Stimulated activated naive B cell treated with anti-CD40 and anti-IgM and Interleukin-4, amounts not matched to agents 10 μg/mL and 1 μg/mL and 100 μg/mL, for 72 hours (primary cell): ENCODE data around the gene PHPT1.
"Not testable (repeated sequence)": the region's sequence is repeated elsewhere in the genome, so short reads cannot be mapped to it uniquely, and the experiment has no call there.

Experiments
- ATAC-seq, 2 donors: fragments of 150-1000 bp; cut with Tn5 transposase; replicated peaks; 2 replicates each; pipeline ENCODE4 v1.10.0; 2021; ENCODE audit warnings: moderate library complexity in 1 of 2
- DNase-seq: peaks from one replicate; pipeline ENCODE4 v3.0.0; 2021
- H3K27ac Mint-ChIP-seq: one replicate; pipeline ENCODE4 v1.8.0; 2022; ENCODE audit warnings: mild to moderate bottlenecking, mixed read lengths
- H3K27me3 Mint-ChIP-seq, 2 donors: one replicate each; pipeline ENCODE4 v1.8.0; 2022; ENCODE audit warnings: mixed read lengths in 2 of 2
- H3K36me3 Mint-ChIP-seq, 2 donors: one replicate each; pipeline ENCODE4 v1.8.0; 2022; ENCODE audit warnings: mixed read lengths in 2 of 2, mild to moderate bottlenecking in 1 of 2
- H3K4me1 Mint-ChIP-seq, 2 donors: one replicate each; pipeline ENCODE4 v1.8.0; 2022; ENCODE audit warnings: mixed read lengths in 2 of 2, mild to moderate bottlenecking in 1 of 2
- H3K4me3 Mint-ChIP-seq, 2 donors: one replicate each; pipeline ENCODE4 v1.8.0; 2022; ENCODE audit warnings: mild to moderate bottlenecking in 2 of 2, mixed read lengths in 2 of 2, moderate library complexity in 1 of 2
- H3K9me3 Mint-ChIP-seq, 2 donors: one replicate each; pipeline ENCODE4 v1.8.0; 2022; ENCODE audit warnings: mixed read lengths in 2 of 2, mild to moderate bottlenecking in 1 of 2

Gene PHPT1

GRCh38 chr9:136828474-136829140 lies 20.6 kb upstream of the PHPT1 start:
- ATAC-seq = no peak
- Mint-ChIP-seq H3K27me3 (no peaks in the 10 kb centered on the region), H3K27ac (peak overlapping the region; percentile 47), H3K9me3 (no peaks in the 10 kb centered on the region), H3K36me3 (peaks cover 45 to 47% of the 10 kb centered on the region in 2 donors), H3K4me1 (no peaks in the 10 kb centered on the region), H3K4me3 (no peak overlapping the region)
- DNase-seq = no peak

- ATAC-seq (no peak), DNase-seq (no peak)
- no peak overlapping the region for H3K4me3 Mint-ChIP-seq
- H3K27me3 Mint-ChIP-seq = no peaks in the 10 kb centered on the region
- no peaks in the 10 kb centered on the region for H3K9me3 Mint-ChIP-seq
- H3K4me1 Mint-ChIP-seq = no peaks in the 10 kb centered on the region
- H3K36me3 Mint-ChIP-seq = peaks cover 41 to 49% of the 10 kb centered on the region in 2 donors
- peak overlapping the region; percentile 47 for H3K27ac Mint-ChIP-seq
Observed at GRCh38 chr9:136829412-136829811, 19.8 kb upstream of the PHPT1 start.

- no peaks in the 10 kb centered on the region for H3K4me1 Mint-ChIP-seq
- ATAC-seq (no peak), DNase-seq (no peak)
- no peaks in the 10 kb centered on the region for H3K27me3 Mint-ChIP-seq
- H3K27ac Mint-ChIP-seq = peak overlapping the region; percentile 59
- no peaks in the 10 kb centered on the region for H3K9me3 Mint-ChIP-seq
- no peak overlapping the region for H3K4me3 Mint-ChIP-seq
- H3K36me3 Mint-ChIP-seq = peaks cover 41 to 47% of the 10 kb centered on the region in 2 donors
Observed at GRCh38 chr9:136829981-136830885, 19.0 kb upstream of the PHPT1 start.

GRCh38 chr9:136831002-136831719 lies 18.0 kb upstream of the PHPT1 start:
- ATAC-seq (no peak), DNase-seq (no peak)
- Mint-ChIP-seq H3K27ac (peak overlapping the region; percentile 74), H3K9me3 (no peaks in the 10 kb centered on the region), H3K4me3 (peak overlapping the region in 1 of 2 donors; percentile 34), H3K27me3 (no peaks in the 10 kb centered on the region), H3K4me1 (no peaks in the 10 kb centered on the region), H3K36me3 (peaks cover 37 to 45% of the 10 kb centered on the region in 2 donors)

GRCh38 chr9:136831720-136832104 lies 17.5 kb upstream of the PHPT1 start:
- Mint-ChIP-seq H3K4me1 (no peaks in the 10 kb centered on the region), H3K36me3 (peaks cover 33 to 43% of the 10 kb centered on the region in 2 donors), H3K27ac (peak overlapping the region; percentile 59), H3K27me3 (no peaks in the 10 kb centered on the region), H3K4me3 (no peak overlapping the region), H3K9me3 (no peaks in the 10 kb centered on the region)
- DNase-seq (no peak), ATAC-seq (no peak)

GRCh38 chr9:136832581-136832980 lies 16.6 kb upstream of the PHPT1 start:
- no peak for DNase-seq
- H3K27ac Mint-ChIP-seq = no peak overlapping the region

GRCh38 chr9:136833381-136834048 lies 15.7 kb upstream of the PHPT1 start:
- H3K9me3 Mint-ChIP-seq, DNase-seq, H3K27ac Mint-ChIP-seq, H3K4me3 Mint-ChIP-seq, ATAC-seq, H3K4me1 Mint-ChIP-seq, H3K27me3 Mint-ChIP-seq: not testable (repeated sequence)
- H3K36me3 Mint-ChIP-seq = peaks cover 31 to 45% of the 10 kb centered on the region in 2 donors

More at GRCh38 chr9:136832581-136832980, 16.6 kb upstream of the PHPT1 start:
- no peak overlapping the region for H3K4me3 Mint-ChIP-seq
- H3K9me3 Mint-ChIP-seq = no peaks in the 10 kb centered on the region
- H3K4me1 Mint-ChIP-seq = no peaks in the 10 kb centered on the region
- H3K36me3 Mint-ChIP-seq = peaks cover 33 to 44% of the 10 kb centered on the region in 2 donors
- ATAC-seq = no peak
- no peaks in the 10 kb centered on the region for H3K27me3 Mint-ChIP-seq

- no peaks in the 10 kb centered on the region for H3K27me3 Mint-ChIP-seq
- peaks cover 0 to 3% of the 10 kb centered on the region in 2 donors for H3K4me1 Mint-ChIP-seq
- no peak overlapping the region for H3K4me3 Mint-ChIP-seq
- H3K27ac Mint-ChIP-seq = no peak overlapping the region
- peaks cover 37 to 51% of the 10 kb centered on the region in 2 donors for H3K36me3 Mint-ChIP-seq
- DNase-seq (no peak), ATAC-seq (no peak)
- no peaks in the 10 kb centered on the region for H3K9me3 Mint-ChIP-seq
Observed at GRCh38 chr9:136835162-136835931, 13.9 kb upstream of the PHPT1 start.

GRCh38 chr9:136835932-136836904 lies 13.0 kb upstream of the PHPT1 start:
- H3K27ac Mint-ChIP-seq = peak overlapping the region; percentile 9
- H3K4me3 Mint-ChIP-seq = no peak overlapping the region
- peaks cover 0 to 5% of the 10 kb centered on the region in 2 donors for H3K4me1 Mint-ChIP-seq
- ATAC-seq = no peak
- DNase-seq = no peak
- peaks cover 33 to 49% of the 10 kb centered on the region in 2 donors for H3K36me3 Mint-ChIP-seq
- no peaks in the 10 kb centered on the region for H3K27me3 Mint-ChIP-seq
- no peaks in the 10 kb centered on the region for H3K9me3 Mint-ChIP-seq

GRCh38 chr9:136837146-136837855 lies 11.9 kb upstream of the PHPT1 start:
- no peak for DNase-seq
- no peak for ATAC-seq
- peaks cover 5 to 10% of the 10 kb centered on the region in 2 donors for H3K4me1 Mint-ChIP-seq
- peaks cover 0 to 2% of the 10 kb centered on the region in 2 donors for H3K27me3 Mint-ChIP-seq
- no peaks in the 10 kb centered on the region for H3K9me3 Mint-ChIP-seq
- H3K27ac Mint-ChIP-seq = no peak overlapping the region
- H3K36me3 Mint-ChIP-seq = peaks cover 27 to 39% of the 10 kb centered on the region in 2 donors
- no peak overlapping the region for H3K4me3 Mint-ChIP-seq

- H3K27me3 Mint-ChIP-seq, ATAC-seq, H3K4me3 Mint-ChIP-seq, H3K9me3 Mint-ChIP-seq, H3K27ac Mint-ChIP-seq, DNase-seq: not testable (repeated sequence)
- Mint-ChIP-seq H3K4me1 (peaks cover 8 to 12% of the 10 kb centered on the region in 2 donors), H3K36me3 (peaks cover 27 to 37% of the 10 kb centered on the region in 2 donors)
Observed at GRCh38 chr9:136837856-136838277, 11.3 kb upstream of the PHPT1 start.
